Peyer's patch (tissue), 4 donors: ENCODE measurements around the gene C1GALT1. TPM values are rescaled to one million over a fixed set of nuclear protein-coding genes. Genes with fewer than 3 reads are reported as not detected.
"Not testable (repeated sequence)": the region's sequence is repeated elsewhere in the genome, so short reads cannot be mapped to it uniquely, and the experiment has no call there.

ENCODE experiments used
- DNase-seq, 3 donors: peaks; one replicate each; pipeline ENCODE4 v3.0.0-alpha.2; 2017 to 2019
- H3K27ac ChIP-seq, 4 donors: fragments of 200-600 bp; sonication (generic); one replicate each; pipeline ENCODE4 v1.5.1; 2016 to 2019
- H3K27me3 ChIP-seq, 2 donors: fragments of 200-600 bp; sonication (generic); one replicate each; pipeline ENCODE4 v1.5.1; 2019
- H3K36me3 ChIP-seq, 3 donors: fragments of 200-600 bp; sonication (generic); one replicate each; pipeline ENCODE4 v1.5.1; 2016 to 2019
- H3K4me1 ChIP-seq, 4 donors: fragments of 200-600 bp; sonication (generic); one replicate each; pipeline ENCODE4 v1.5.1; 2016 to 2019
- H3K4me3 ChIP-seq, 4 donors: fragments of 200-600 bp; sonication (generic); 1 replicate in 3 of 4; 2 replicates in 1 of 4; pipeline ENCODE4 v1.5.1; 2016 to 2019; ENCODE audit warnings: mild to moderate bottlenecking in 1 of 4
- H3K9me3 ChIP-seq, 4 donors: fragments of 200-600 bp; sonication (generic); one replicate each; pipeline ENCODE4 v1.5.1; 2016 to 2019; ENCODE audit warnings: mild to moderate bottlenecking in 1 of 4
- POLR2A ChIP-seq, 2 donors: fragments of 450-650 bp; IDR thresholded peaks; one replicate each; pipeline ENCODE4 v1.5.1; 2017; ENCODE audit warnings: antibody characterized with exemption in 2 of 2, mild to moderate bottlenecking in 2 of 2, moderate library complexity in 2 of 2
- total RNA-seq, 4 donors: library from RNA; depleted of rRNA; stranded (reverse); fragments of >200 nt; gene quantifications; one replicate each; pipeline ENCODE4 v1.1.0, GENCODE V29; 2016
- TF ChIP-seq, protein P1 (sequence below), 6 experiments: fragments of 450-650 bp in 4 of 6; fragments of 200-600 bp in 2 of 6; sonication (generic) in 1 of 6; IDR thresholded peaks; one replicate each; pipeline ENCODE4 v1.5.1; 2017 to 2019; ENCODE audit warnings: antibody characterized with exemption in 6 of 6, mild to moderate bottlenecking in 3 of 6, moderate library complexity in 1 of 6

Gene C1GALT1
- total RNA-seq, 4 donors from 2014 or later, result 23.1 to 63.3 (median 34.8) TPM

DNA sequence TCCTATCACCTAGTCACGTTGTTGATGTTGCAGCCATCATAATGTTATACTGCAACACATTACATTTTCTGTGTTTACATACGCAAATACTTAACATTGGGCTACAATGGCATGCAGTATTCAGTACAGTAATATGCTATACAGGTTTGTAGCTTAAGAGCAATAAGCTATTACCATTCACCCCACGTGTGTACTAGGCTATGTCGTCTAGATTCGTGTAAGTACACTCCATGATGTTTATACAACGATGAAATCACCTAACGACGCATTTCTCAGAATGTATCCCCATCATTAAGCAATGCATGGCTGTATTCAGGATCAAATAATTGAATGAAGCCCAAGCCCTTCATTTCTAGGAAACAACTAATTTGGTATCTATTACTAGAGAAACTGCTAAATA lies 43.4 kb upstream of the C1GALT1 start:
- no peak for TF ChIP-seq POLR2A (IDR thresholded peaks at IDR 0.05)
- TF ChIP-seq, protein P1, sequence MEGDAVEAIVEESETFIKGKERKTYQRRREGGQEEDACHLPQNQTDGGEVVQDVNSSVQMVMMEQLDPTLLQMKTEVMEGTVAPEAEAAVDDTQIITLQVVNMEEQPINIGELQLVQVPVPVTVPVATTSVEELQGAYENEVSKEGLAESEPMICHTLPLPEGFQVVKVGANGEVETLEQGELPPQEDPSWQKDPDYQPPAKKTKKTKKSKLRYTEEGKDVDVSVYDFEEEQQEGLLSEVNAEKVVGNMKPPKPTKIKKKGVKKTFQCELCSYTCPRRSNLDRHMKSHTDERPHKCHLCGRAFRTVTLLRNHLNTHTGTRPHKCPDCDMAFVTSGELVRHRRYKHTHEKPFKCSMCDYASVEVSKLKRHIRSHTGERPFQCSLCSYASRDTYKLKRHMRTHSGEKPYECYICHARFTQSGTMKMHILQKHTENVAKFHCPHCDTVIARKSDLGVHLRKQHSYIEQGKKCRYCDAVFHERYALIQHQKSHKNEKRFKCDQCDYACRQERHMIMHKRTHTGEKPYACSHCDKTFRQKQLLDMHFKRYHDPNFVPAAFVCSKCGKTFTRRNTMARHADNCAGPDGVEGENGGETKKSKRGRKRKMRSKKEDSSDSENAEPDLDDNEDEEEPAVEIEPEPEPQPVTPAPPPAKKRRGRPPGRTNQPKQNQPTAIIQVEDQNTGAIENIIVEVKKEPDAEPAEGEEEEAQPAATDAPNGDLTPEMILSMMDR (IDR thresholded peaks at IDR 0.05), result no peak
- Histone ChIP-seq H3K4me3 (no peak overlapping the region), H3K27ac (no peak overlapping the region), H3K4me1 (peaks cover 0 to 4% (median 0%) of the 10 kb centered on the region in 4 donors), H3K36me3 (no peaks in the 10 kb centered on the region), H3K9me3 (no peaks in the 10 kb centered on the region), H3K27me3 (no peaks in the 10 kb centered on the region)
- DNase-seq, result no peak

DNA sequence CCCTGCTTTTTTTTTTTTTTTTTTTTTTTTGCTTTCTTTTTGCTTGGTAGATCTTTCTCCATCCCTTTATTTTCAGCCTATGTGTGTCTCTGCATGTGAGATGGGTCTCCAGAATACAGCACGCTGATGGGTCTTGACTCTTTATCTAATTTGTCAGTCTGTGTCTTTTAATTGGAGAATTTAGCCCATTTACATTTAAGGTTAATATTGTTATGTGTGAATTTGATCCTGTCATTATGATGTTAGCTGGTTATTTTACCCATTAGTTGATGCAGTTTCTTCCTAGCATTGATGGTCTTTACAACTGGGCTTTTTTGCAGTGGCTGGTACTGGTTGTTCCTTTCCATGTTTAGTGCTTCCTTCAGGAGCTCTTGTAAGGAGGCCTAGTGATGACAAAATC lies 38.9 kb upstream of the C1GALT1 start:
- H3K27ac ChIP-seq, H3K4me1 ChIP-seq, H3K4me3 ChIP-seq, DNase-seq, H3K27me3 ChIP-seq, H3K36me3 ChIP-seq, H3K9me3 ChIP-seq: not testable (repeated sequence)

- not testable (repeated sequence) for H3K27ac ChIP-seq, H3K36me3 ChIP-seq, H3K4me1 ChIP-seq, H3K27me3 ChIP-seq, DNase-seq, H3K4me3 ChIP-seq, H3K9me3 ChIP-seq
Observed at GRCh38 chr7:7145151-7145550, 37.2 kb upstream of the C1GALT1 start.

GRCh38 chr7:7146837-7147236 lies 35.5 kb upstream of the C1GALT1 start:
- TF ChIP-seq POLR2A (IDR thresholded peaks at IDR 0.05), result no peak
- TF ChIP-seq, protein P1 (IDR thresholded peaks at IDR 0.05), result no peak
- no peak for DNase-seq
- no peak overlapping the region for H3K4me3 ChIP-seq
- H3K27me3 ChIP-seq, result no peaks in the 10 kb centered on the region
- H3K4me1 ChIP-seq, result no peaks in the 10 kb centered on the region
- H3K27ac ChIP-seq, result no peak overlapping the region
- H3K36me3 ChIP-seq, result no peaks in the 10 kb centered on the region
- no peaks in the 10 kb centered on the region for H3K9me3 ChIP-seq

DNA sequence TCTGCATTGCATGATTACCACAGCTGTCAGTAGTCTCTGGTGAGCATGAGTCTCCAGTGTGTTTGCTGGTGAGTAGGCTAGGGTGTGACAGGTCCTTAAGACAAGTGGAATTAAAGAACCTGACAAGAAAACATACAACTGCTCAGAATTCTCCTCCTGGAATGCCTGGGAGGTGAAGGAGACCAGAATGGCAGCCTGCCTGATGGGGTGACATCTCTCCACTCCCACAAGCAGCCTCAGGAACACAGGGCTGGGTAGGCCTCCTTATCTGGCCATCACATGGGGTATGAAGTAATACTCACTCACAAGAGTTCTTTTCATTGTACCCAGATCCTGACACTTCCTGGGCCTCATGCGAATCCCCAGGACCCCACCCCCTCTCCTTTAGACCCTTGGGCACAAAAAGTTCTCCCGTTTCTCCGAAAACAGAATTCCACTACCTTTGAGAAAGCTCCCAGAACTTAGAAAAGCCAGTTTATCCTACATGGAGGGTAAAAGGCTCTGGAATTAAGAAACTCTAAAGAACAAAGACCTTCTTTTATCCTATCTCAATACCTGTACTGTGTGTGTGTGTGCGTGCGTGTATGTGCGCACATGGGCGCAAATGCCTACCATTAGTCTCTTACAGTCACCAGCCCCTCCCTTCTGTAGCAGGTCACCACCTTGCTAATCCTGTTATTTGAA lies 33.4 kb upstream of the C1GALT1 start:
- peak in 1 of 3 donors; percentile 52 for DNase-seq
- no peaks in the 10 kb centered on the region for H3K36me3 ChIP-seq
- H3K27ac ChIP-seq, result peak overlapping the region in 1 of 4 donors; percentile 22
- no peaks in the 10 kb centered on the region for H3K9me3 ChIP-seq
- no peak overlapping the region for H3K4me3 ChIP-seq
- peaks cover 0 to under 1% (median 0%) of the 10 kb centered on the region in 4 donors for H3K4me1 ChIP-seq
- H3K27me3 ChIP-seq, result no peaks in the 10 kb centered on the region
- TF ChIP-seq, protein P1 (IDR thresholded peaks at IDR 0.05), result no peak
- TF ChIP-seq POLR2A (IDR thresholded peaks at IDR 0.05), result no peak

DNA sequence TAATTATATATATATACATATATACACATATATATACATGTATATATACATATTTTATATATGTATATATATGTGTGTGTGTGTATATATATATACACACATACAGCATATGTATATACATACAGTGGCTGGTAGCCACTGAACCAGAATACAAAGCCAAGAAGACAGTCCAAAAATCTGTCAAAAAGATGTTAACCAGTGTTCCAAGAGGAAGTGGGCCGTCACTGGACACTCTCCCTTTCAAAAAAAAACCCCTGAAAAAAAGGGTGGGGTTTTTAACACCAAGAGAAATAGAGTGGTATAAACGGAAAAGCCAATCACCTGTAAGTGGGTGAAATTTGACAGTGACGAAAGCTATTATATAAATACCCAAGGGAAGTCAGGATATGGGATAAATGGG lies 31.1 kb upstream of the C1GALT1 start:
- TF ChIP-seq, protein P1 (IDR thresholded peaks at IDR 0.05), result no peak
- TF ChIP-seq POLR2A (IDR thresholded peaks at IDR 0.05), result no peak
- no peak for DNase-seq

GRCh38 chr7:7151865-7152264 lies 30.5 kb upstream of the C1GALT1 start:
- no peak for DNase-seq
- H3K27ac ChIP-seq, result no peak overlapping the region
- no peak overlapping the region for H3K4me3 ChIP-seq
- H3K27me3 ChIP-seq, result no peaks in the 10 kb centered on the region
- peaks cover 0 to 3% (median 0%) of the 10 kb centered on the region in 4 donors for H3K4me1 ChIP-seq
- no peaks in the 10 kb centered on the region for H3K9me3 ChIP-seq
- no peaks in the 10 kb centered on the region for H3K36me3 ChIP-seq
- TF ChIP-seq, protein P1 (IDR thresholded peaks at IDR 0.05), result no peak
- no peak for TF ChIP-seq POLR2A (IDR thresholded peaks at IDR 0.05)

More for the DNA sequence above, 31.1 kb upstream of the C1GALT1 start:
- no peak overlapping the region for H3K4me3 ChIP-seq
- no peaks in the 10 kb centered on the region for H3K36me3 ChIP-seq
- H3K27me3 ChIP-seq, result no peaks in the 10 kb centered on the region
- no peaks in the 10 kb centered on the region for H3K9me3 ChIP-seq
- H3K4me1 ChIP-seq, result peaks cover 0 to 3% (median 0%) of the 10 kb centered on the region in 4 donors
- H3K27ac ChIP-seq, result no peak overlapping the region
